H1 (cell line): Measurements from ENCODE around the gene PLXNB1. TPM values are rescaled to one million over a fixed set of nuclear protein-coding genes. Genes with fewer than 3 reads are reported as not detected.

ENCODE experiments used
- CBX8 ChIP-seq: fragments of 300-800, 300-1000 bp; sonication (generic); IDR thresholded peaks from 2 replicates; pipeline ENCODE4 v1.7.1; 2016; ENCODE audit warnings: low read depth, low read length, borderline replicate concordance
- HDAC6 ChIP-seq: IDR thresholded peaks from one replicate; pipeline ENCODE4 v1.7.1; 2012; ENCODE audit warnings: low read depth, mild to moderate bottlenecking, inconsistent platforms, low read length, moderate library complexity
- JUND ChIP-seq: IDR thresholded peaks from 2 replicates; pipeline ENCODE4 v1.6.1; 2011; ENCODE audit warnings: mild to moderate bottlenecking, improper control_type of control experiment, low read length
- PHF8 ChIP-seq: fragments of 200-600 bp; sonication (generic); conservative IDR thresholded peaks from 2 replicates; pipeline ENCODE4 v1.7.1; 2012; ENCODE audit warnings: low read depth, mild to moderate bottlenecking, inconsistent platforms, low read length, moderate library complexity
- POLR2AphosphoS5 ChIP-seq: IDR thresholded peaks from 2 replicates; pipeline ENCODE4 v1.6.1; 2011; ENCODE audit warnings: low read depth, low read length
- RAD21 ChIP-seq, 2 experiments: IDR thresholded peaks in 1 of 2; conservative IDR thresholded peaks in 1 of 2; 2 replicates each; pipeline ENCODE4 v1.6.1; 2011; ENCODE audit warnings: low read depth in 2 of 2, low read length in 2 of 2, improper control_type of control experiment in 1 of 2, inconsistent platforms in 1 of 2, mild to moderate bottlenecking in 1 of 2, moderate library complexity in 1 of 2
- RNF2 ChIP-seq: fragments of 200-900, 300-1000 bp; sonication (generic); IDR thresholded peaks from 2 replicates; pipeline ENCODE4 v1.7.1; 2016; ENCODE audit warnings: borderline replicate concordance, low read depth, mild to moderate bottlenecking, antibody characterized with exemption, low read length; ENCODE audit not compliant: poor library complexity, severe bottlenecking; ENCODE audit errors: missing control alignments
- TBP ChIP-seq: IDR thresholded peaks from 2 replicates; pipeline ENCODE4 v1.6.1; 2011; ENCODE audit warnings: low read depth, low read length, improper control_type of control experiment
- polyA plus RNA-seq, 7 experiments: library from polyadenylated mRNA; depleted of rRNA in 3 of 7; stranded (reverse) in 5 of 7; unstranded in 2 of 7; fragments of >200 nt in 5 of 7; fragments of 200-250 nt in 2 of 7; gene quantifications; 1 replicate in 5 of 7; 2 replicates in 1 of 7; 4 replicates in 1 of 7; pipeline versions ENCODE4 v1.2.1 to v1.2.3, GENCODE V29; 2011 to 2013; ENCODE audit warnings: missing spikeins in 2 of 7, mixed read lengths in 2 of 7
- total RNA-seq: library from RNA; stranded (reverse); fragmentation: NEBNext Ultra II Directional; extraction: Animal tissue kit (Norgen Biotek cat#: 25700); gene quantifications from 2 replicates; pipeline ENCODE4 v1.2.1, GENCODE V29; 2021

Gene PLXNB1
- total and polyA plus RNA-seq, 2 of the 8 experiments (the other 6 are each of a cell fraction or from before 2014, with no cell fraction given) = 109 to 114 TPM

- no peak for TF ChIP-seq RAD21 (IDR thresholded peaks at IDR 0.05 in 1 of 2, conservative IDR thresholded peaks at IDR 0.05 in 1 of 2; ENCODE audit: low read depth in 2 of 2, low read length in 2 of 2)
- TF ChIP-seq CBX8 = no peak
- TF ChIP-seq HDAC6 = no peak
- no peak for TF ChIP-seq JUND
- no peak for TF ChIP-seq PHF8
- TF ChIP-seq TBP = no peak
- TF ChIP-seq RNF2 = no peak
- no peak for TF ChIP-seq POLR2AphosphoS5
These were observed 48.2 kb upstream of the PLXNB1 start (continued) for GRCh38 chr3:48477959-48478520.
